Mucosa of gallbladder (tissue), 1 donor: ENCODE data around the gene ARL6IP4. TPM values are rescaled to one million over a fixed set of nuclear protein-coding genes. Genes with fewer than 3 reads are reported as not detected.

ENCODE experiments used
- DNase-seq: peaks from one replicate; pipeline ENCODE4 v3.0.0-alpha.2; 2020; ENCODE audit warnings: low spot score
- total RNA-seq: library from RNA; stranded (reverse); gene quantifications from one replicate; pipeline ENCODE4 v1.2.1, GENCODE V29; 2021
- donor health status: DM: no; HTN: no; CAD: no.

ARL6IP4 gene
- total RNA-seq, 1 donor from 2014 or later: 169 TPM

GRCh38 chr12:122978507-122978955, 1.9 kb upstream of the ARL6IP4 start:
- DNase-seq: no peak

GRCh38 chr12:122979001-122979907, 1.2 kb upstream of the ARL6IP4 start:
- no peak for DNase-seq

GRCh38 chr12:122979908-122980182, 636 bp upstream of the ARL6IP4 start:
- DNase-seq: no peak

GRCh38 chr12:122981036-122981471, 573 bp downstream of the ARL6IP4 start:
- DNase-seq: no peak

GRCh38 chr12:122981587-122982476, 1.4 kb downstream of the ARL6IP4 start:
- no peak for DNase-seq

- DNase-seq: no peak
Measured at GRCh38 chr12:122982477-122982815, 2.0 kb downstream of the ARL6IP4 start.

- DNase-seq: no peak
Measured at GRCh38 chr12:122982963-122983788, 2.7 kb downstream of the ARL6IP4 start.

GRCh38 chr12:122983789-122984515, 3.5 kb downstream of the ARL6IP4 start:
- DNase-seq: no peak

- no peak for DNase-seq
Measured at GRCh38 chr12:122984612-122985337, 4.3 kb downstream of the ARL6IP4 start.

- no peak for DNase-seq
Measured at GRCh38 chr12:122985338-122986257, 5.1 kb downstream of the ARL6IP4 start.

GRCh38 chr12:122986258-122986871, 5.9 kb downstream of the ARL6IP4 start:
- DNase-seq: no peak

- DNase-seq: no peak
Measured at GRCh38 chr12:122987086-122987951, 6.8 kb downstream of the ARL6IP4 start.

GRCh38 chr12:122988036-122988435, 7.6 kb downstream of the ARL6IP4 start:
- no peak for DNase-seq

- no peak for DNase-seq
Measured at GRCh38 chr12:122988612-122989212, 8.2 kb downstream of the ARL6IP4 start.

- no peak for DNase-seq
Measured at GRCh38 chr12:122989225-122989839, 8.9 kb downstream of the ARL6IP4 start.

- DNase-seq: no peak
Measured at GRCh38 chr12:122989874-122990419, 9.5 kb downstream of the ARL6IP4 start.

- no peak for DNase-seq
Measured at GRCh38 chr12:122990561-122990960, 10.1 kb downstream of the ARL6IP4 start.
